Activated CD4-positive, alpha-beta T cell treated with anti-CD3 and anti-CD28 coated beads for 48 hours (primary cell): ENCODE measurements around the gene KRT84.

ENCODE experiments used
- DNase-seq: peaks from one replicate; pipeline ENCODE4 v3.0.0-alpha.2; 2020

Gene KRT84

GRCh38 chr12:52338241-52338960, 47.1 kb downstream of the KRT84 start:
- no peak for DNase-seq

- no peak for DNase-seq
Observed at GRCh38 chr12:52337054-52337453, 48.4 kb downstream of the KRT84 start.

GRCh38 chr12:52336641-52337040, 48.8 kb downstream of the KRT84 start:
- no peak for DNase-seq

- no peak for DNase-seq
Observed at GRCh38 chr12:52335598-52336262, 49.7 kb downstream of the KRT84 start.

GRCh38 chr12:52334185-52334584, 51.3 kb downstream of the KRT84 start:
- no peak for DNase-seq

GRCh38 chr12:52333321-52333720, 52.1 kb downstream of the KRT84 start:
- DNase-seq: no peak

GRCh38 chr12:52332381-52332780, 53.1 kb downstream of the KRT84 start:
- DNase-seq: no peak

- no peak for DNase-seq
Observed at GRCh38 chr12:52331833-52332232, 53.6 kb downstream of the KRT84 start.

- DNase-seq: no peak
Observed at GRCh38 chr12:52331039-52331438, 54.4 kb downstream of the KRT84 start.

- DNase-seq: no peak
Observed at GRCh38 chr12:52327830-52328500, 57.5 kb downstream of the KRT84 start.
